DOHH2 (cell line): Measurements from ENCODE around the gene RNF168.
"Not testable (repeated sequence)": the region's sequence is repeated elsewhere in the genome, so short reads cannot be mapped to it uniquely, and the experiment has no call there.

ENCODE experiments used
- CTCF ChIP-seq: fragments of 200-600 bp; sonication (generic); IDR thresholded peaks from one replicate; pipeline ENCODE4 v1.5.1; 2014; ENCODE audit warnings: antibody characterized with exemption, mild to moderate bottlenecking, low read depth, low read length; ENCODE audit not compliant: poor library complexity, severe bottlenecking
- EZH2phosphoT487 ChIP-seq: fragments of 200-600 bp; sonication (generic); IDR thresholded peaks from 2 replicates; pipeline ENCODE4 v1.6.1; 2017; ENCODE audit warnings: borderline replicate concordance, mild to moderate bottlenecking, antibody characterized with exemption, low read length, moderate library complexity, mixed read lengths

DNA sequence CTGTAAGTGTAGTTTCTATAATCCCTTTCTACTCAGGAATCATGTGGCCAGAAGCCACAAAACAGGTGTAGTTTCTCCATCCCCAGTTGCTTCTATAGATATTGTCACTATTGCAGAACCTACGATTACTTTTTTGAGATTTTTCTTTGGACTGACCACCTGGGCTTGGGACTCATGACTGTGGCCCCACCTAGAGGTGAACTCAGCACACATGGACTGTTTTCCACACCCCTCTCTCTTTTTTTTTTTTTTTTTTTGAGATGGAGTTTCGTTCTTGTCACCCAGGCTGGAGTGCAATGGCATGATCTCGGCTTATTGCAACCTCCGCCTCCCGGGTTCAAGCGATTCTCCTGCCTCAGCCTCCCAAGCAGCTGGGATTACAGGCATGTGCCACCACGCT is 58.2 kb downstream of the RNF168 start:
- TF ChIP-seq EZH2phosphoT487 = not testable (repeated sequence)
- TF ChIP-seq CTCF = peak; percentile 16
